Parathyroid adenoma (tissue), 2 donors: ENCODE measurements around the gene LPP.

ENCODE experiments used
- H2AFZ ChIP-seq: fragments of 300-600 bp; sonication (generic); one replicate; pipeline ENCODE4 v1.7.0; 2017; ENCODE audit warnings: antibody characterized with exemption, mild to moderate bottlenecking
- H3K27ac ChIP-seq: fragments of 300-600 bp; sonication (generic); one replicate; pipeline ENCODE4 v1.7.0; 2017
- H3K27me3 ChIP-seq: fragments of 300-600 bp; sonication (generic); one replicate; pipeline ENCODE4 v1.7.0; 2017; ENCODE audit warnings: low read length; ENCODE audit not compliant: control insufficient read depth, insufficient read depth
- H3K36me3 ChIP-seq: fragments of 300-600 bp; sonication (generic); one replicate; pipeline ENCODE4 v1.7.0; 2017; ENCODE audit warnings: low read length; ENCODE audit not compliant: control insufficient read depth, insufficient read depth
- H3K4me1 ChIP-seq: fragments of 300-600 bp; sonication (generic); one replicate; pipeline ENCODE4 v1.7.0; 2017; ENCODE audit warnings: control low read depth
- H3K4me2 ChIP-seq: fragments of 300-600 bp; sonication (generic); one replicate; pipeline ENCODE4 v1.7.0; 2017; ENCODE audit warnings: low read length
- H3K4me3 ChIP-seq: fragments of 300-600 bp; sonication (generic); one replicate; pipeline ENCODE4 v1.7.0; 2017; ENCODE audit warnings: low read depth, low read length
- H3K79me2 ChIP-seq: fragments of 300-600 bp; sonication (generic); one replicate; pipeline ENCODE4 v1.7.0; 2017; ENCODE audit warnings: control low read depth
- H3K9ac ChIP-seq: fragments of 300-600 bp; sonication (generic); one replicate; pipeline ENCODE4 v1.7.0; 2017; ENCODE audit warnings: mild to moderate bottlenecking
- H3K9me3 ChIP-seq: fragments of 300-600 bp; sonication (generic); one replicate; pipeline ENCODE4 v1.7.0; 2017; ENCODE audit warnings: low read length; ENCODE audit not compliant: control insufficient read depth
- CTCF ChIP-seq: fragments of 300-600 bp; sonication (generic); IDR thresholded peaks from one replicate; pipeline ENCODE4 v1.7.0; 2017; ENCODE audit warnings: antibody characterized with exemption, mild to moderate bottlenecking
- donor health status: primary hyperparathyroidism.

The LPP gene

GRCh38 chr3:188446014-188446413 lies 292.1 kb downstream of the LPP start:
- no peaks in the 10 kb centered on the region for H3K4me1 ChIP-seq
- H3K4me2 ChIP-seq, result no peak overlapping the region
- no peaks in the 10 kb centered on the region for H3K36me3 ChIP-seq
- H3K4me3 ChIP-seq, result no peak overlapping the region
- TF ChIP-seq CTCF, result no peak
- H3K27me3 ChIP-seq, result no peaks in the 10 kb centered on the region
- no peak overlapping the region for H2AFZ ChIP-seq
- H3K9me3 ChIP-seq, result no peaks in the 10 kb centered on the region
- H3K27ac ChIP-seq, result no peak overlapping the region
- no peaks in the 10 kb centered on the region for H3K79me2 ChIP-seq
- H3K9ac ChIP-seq, result no peak overlapping the region

- no peaks in the 10 kb centered on the region for H3K27me3 ChIP-seq
- no peaks in the 10 kb centered on the region for H3K9me3 ChIP-seq
- no peak overlapping the region for H2AFZ ChIP-seq
- H3K4me1 ChIP-seq, result no peaks in the 10 kb centered on the region
- H3K36me3 ChIP-seq, result no peaks in the 10 kb centered on the region
- no peak overlapping the region for H3K9ac ChIP-seq
- no peak overlapping the region for H3K27ac ChIP-seq
- H3K4me3 ChIP-seq, result no peak overlapping the region
- H3K79me2 ChIP-seq, result no peaks in the 10 kb centered on the region
- no peak overlapping the region for H3K4me2 ChIP-seq
- TF ChIP-seq CTCF, result no peak
These were observed 292.8 kb downstream of the LPP start for GRCh38 chr3:188446766-188447165.

GRCh38 chr3:188448813-188449212 lies 294.9 kb downstream of the LPP start:
- no peaks in the 10 kb centered on the region for H3K27me3 ChIP-seq
- no peak for TF ChIP-seq CTCF
- H3K36me3 ChIP-seq, result no peaks in the 10 kb centered on the region
- H3K9me3 ChIP-seq, result no peaks in the 10 kb centered on the region
- no peaks in the 10 kb centered on the region for H3K4me1 ChIP-seq
- no peak overlapping the region for H3K27ac ChIP-seq
- no peak overlapping the region for H3K4me2 ChIP-seq
- no peak overlapping the region for H3K9ac ChIP-seq
- H2AFZ ChIP-seq, result no peak overlapping the region
- no peaks in the 10 kb centered on the region for H3K79me2 ChIP-seq
- H3K4me3 ChIP-seq, result no peak overlapping the region

GRCh38 chr3:188449421-188449820 lies 295.5 kb downstream of the LPP start:
- H3K4me2 ChIP-seq, result no peak overlapping the region
- H3K27ac ChIP-seq, result no peak overlapping the region
- no peak for TF ChIP-seq CTCF

GRCh38 chr3:188452158-188452772 lies 298.3 kb downstream of the LPP start:
- no peaks in the 10 kb centered on the region for H3K27me3 ChIP-seq
- H3K9ac ChIP-seq, result no peak overlapping the region
- no peak overlapping the region for H3K27ac ChIP-seq
- no peaks in the 10 kb centered on the region for H3K4me1 ChIP-seq
- no peak for TF ChIP-seq CTCF
- H2AFZ ChIP-seq, result no peak overlapping the region
- no peaks in the 10 kb centered on the region for H3K36me3 ChIP-seq
- H3K9me3 ChIP-seq, result no peaks in the 10 kb centered on the region
- H3K4me3 ChIP-seq, result no peak overlapping the region
- H3K4me2 ChIP-seq, result no peak overlapping the region
- no peaks in the 10 kb centered on the region for H3K79me2 ChIP-seq

More at GRCh38 chr3:188449421-188449820, 295.5 kb downstream of the LPP start:
- Histone ChIP-seq H3K9ac (no peak overlapping the region), H3K27me3 (no peaks in the 10 kb centered on the region), H3K79me2 (no peaks in the 10 kb centered on the region), H3K9me3 (no peaks in the 10 kb centered on the region), H3K4me3 (no peak overlapping the region), H3K4me1 (no peaks in the 10 kb centered on the region), H3K36me3 (no peaks in the 10 kb centered on the region), H2AFZ (no peak overlapping the region)
